B cell (primary cell): ENCODE results near the gene CNOT4. TPM values are rescaled to one million over a fixed set of nuclear protein-coding genes. Genes with fewer than 3 reads are reported as not detected.

Source experiments
- ATAC-seq: fragments of 200-7000 bp; cut with Tn5 transposase; one replicate; pipeline ENCODE4 v1.10.0; 2021; ENCODE audit warnings: low read depth, mild to moderate bottlenecking, moderate number of reproducible peaks, moderate library complexity
- CTCF ChIA-PET: fragments of 350-600 bp; sonication (Branson Sonifier 250); formaldehyde crosslinking; loops from one replicate; lab custom pipeline; 2021; ENCODE audit warnings: antibody characterized with exemption, inconsistent platforms; lab: Charles Lee
- POLR2A ChIA-PET: fragments of 350-600 bp; sonication (Branson Sonifier 250); formaldehyde crosslinking; loops from one replicate; lab custom pipeline; 2021; ENCODE audit warnings: antibody characterized with exemption; lab: Charles Lee
- DNase-seq: peaks from one replicate; pipeline ENCODE4 v3.0.0; 2013
- H2AFZ ChIP-seq: 2 replicates; pipeline ENCODE4 v1.6.1; 2012; ENCODE audit warnings: mild to moderate bottlenecking, low read depth, low read length; ENCODE audit not compliant: insufficient read depth, poor library complexity, severe bottlenecking
- H3K27ac ChIP-seq, 2 donors: 1 replicate in 1 of 2; 2 replicates in 1 of 2; pipeline ENCODE4 v1.5.1; 2012 to 2013; ENCODE audit warnings: low read length in 2 of 2, mild to moderate bottlenecking in 2 of 2, moderate library complexity in 1 of 2
- H3K27me3 ChIP-seq, 4 experiments: fragments of 200-600 bp in 1 of 4; sonication (generic) in 1 of 4; replicated peaks in 1 of 4; 1 replicate in 2 of 4; 2 replicates in 2 of 4; pipeline versions ENCODE4 v1.6.1 to v1.7.0; 2013 to 2016; ENCODE audit warnings: low read length in 3 of 4, mild to moderate bottlenecking in 2 of 4, mixed read lengths in 1 of 4, moderate library complexity in 1 of 4; ENCODE audit not compliant: insufficient read depth in 4 of 4, control insufficient read depth in 3 of 4; ENCODE audit errors: control extremely low read depth in 1 of 4
- H3K36me3 ChIP-seq, 2 experiments: replicated peaks in 1 of 2; 1 replicate in 1 of 2; 2 replicates in 1 of 2; pipeline versions ENCODE4 v1.6.1 to v1.7.1; 2013; ENCODE audit warnings: low read length in 1 of 2; ENCODE audit not compliant: insufficient read depth in 2 of 2, control insufficient read depth in 1 of 2; ENCODE audit errors: control extremely low read depth in 1 of 2, extremely low read depth in 1 of 2
- H3K4me1 ChIP-seq, 2 donors: fragments of 200-600 bp in 1 of 2; sonication (generic) in 1 of 2; 1 replicate in 1 of 2; 2 replicates in 1 of 2; pipeline versions ENCODE4 v1.5.1 to v1.6.1; 2013 to 2017; ENCODE audit warnings: low read length in 2 of 2; ENCODE audit not compliant: control insufficient read depth in 2 of 2, insufficient read depth in 2 of 2
- H3K4me2 ChIP-seq: replicated peaks from 2 replicates; pipeline ENCODE3; 2012; ENCODE audit warnings: mild to moderate bottlenecking, low read depth, low read length; ENCODE audit not compliant: poor library complexity, severe bottlenecking
- H3K4me3 ChIP-seq, 5 experiments: fragments of 200-600 bp in 1 of 5; sonication (generic) in 1 of 5; 1 replicate in 3 of 5; 2 replicates in 2 of 5; pipeline versions ENCODE4 v1.5.1 to v1.7.0; 2011 to 2016; ENCODE audit warnings: low read length in 4 of 5, mild to moderate bottlenecking in 4 of 5, low read depth in 2 of 5, control low read depth in 1 of 5, moderate library complexity in 1 of 5; ENCODE audit not compliant: insufficient read depth in 1 of 5; ENCODE audit errors: control extremely low read depth in 1 of 5, extremely low read depth in 1 of 5
- H3K79me2 ChIP-seq: fragments of 200-600 bp; sonication (generic); one replicate; pipeline ENCODE4 v1.6.0; 2016; ENCODE audit warnings: low read length; ENCODE audit not compliant: control insufficient read depth, insufficient read depth
- H3K9ac ChIP-seq: fragments of 200-600 bp; sonication (generic); 2 replicates; pipeline ENCODE4 v1.6.1; 2017; ENCODE audit warnings: mild to moderate bottlenecking, low read length, moderate library complexity
- H3K9me3 ChIP-seq, 3 donors: one replicate each; pipeline versions ENCODE4 v1.6.1 to v1.7.1; 2013; ENCODE audit warnings: low read length in 2 of 3; ENCODE audit not compliant: control insufficient read depth in 2 of 3, insufficient read depth in 1 of 3; ENCODE audit errors: control extremely low read depth in 1 of 3
- H4K20me1 ChIP-seq: 2 replicates; pipeline ENCODE4 v1.6.0; 2012; ENCODE audit warnings: mild to moderate bottlenecking, low read length; ENCODE audit not compliant: insufficient read depth, control insufficient read depth, poor library complexity, severe bottlenecking
- H3K27ac Mint-ChIP-seq: one replicate; pipeline ENCODE4 v1.8.0; 2021; ENCODE audit warnings: mixed read lengths
- H3K27me3 Mint-ChIP-seq: one replicate; pipeline ENCODE4 v1.8.0; 2021; ENCODE audit warnings: mixed read lengths
- H3K4me1 Mint-ChIP-seq: one replicate; pipeline ENCODE4 v1.8.0; 2021; ENCODE audit warnings: mixed read lengths
- H3K4me3 Mint-ChIP-seq: one replicate; pipeline ENCODE4 v1.8.0; 2021; ENCODE audit warnings: mixed read lengths
- H3K9me3 Mint-ChIP-seq: one replicate; pipeline ENCODE4 v1.8.0; 2022; ENCODE audit warnings: mixed read lengths; ENCODE audit not compliant: insufficient read depth
- CTCF ChIP-seq: fragments of 200-600 bp; IDR thresholded peaks from one replicate; pipeline ENCODE4 v1.8.0; 2022; ENCODE audit warnings: antibody characterized with exemption, mild to moderate bottlenecking
- EZH2 ChIP-seq: IDR thresholded peaks from 2 replicates; pipeline ENCODE4 v1.6.1; 2012; ENCODE audit warnings: borderline replicate concordance, low read depth, mild to moderate bottlenecking, moderate library complexity, low read length; ENCODE audit not compliant: insufficient read depth, poor library complexity, severe bottlenecking
- WGBS: methylation state at CpG from one replicate; pipeline ENCODE4 v1.1.5; 2013; ENCODE audit warnings: missing lambda C conversion rate; ENCODE audit not compliant: insufficient coverage; 5-methylcytosine and 5-hydroxymethylcytosine counted together
- intact Hi-C: fragments of 100-400 bp; cut with micrococcal nuclease; formaldehyde crosslinking; loops from one replicate; pipeline ENCODE4 v1.10.0; 2022
- polyA plus RNA-seq: library from polyadenylated mRNA; depleted of rRNA; stranded (reverse); fragments of >200 nt; gene quantifications from 2 replicates; pipeline ENCODE4 v1.2.3, GENCODE V29; 2012
- total RNA-seq, 2 donors: library from RNA; stranded (reverse); fragments of 120-200 nt in 1 of 2; gene quantifications; 1 replicate in 1 of 2; 2 replicates in 1 of 2; pipeline versions ENCODE4 v1.2.3 to v1.2.4, GENCODE V29; 2013 to 2022

The CNOT4 gene
- total and polyA plus RNA-seq, 2 donors (not counting 1 experiment from before 2014, with no cell fraction given), result 9.8 to 52.1 TPM

GRCh38 chr7:135463908-135464307 is 46.0 kb downstream of the CNOT4 start:
- no peak overlapping the region for H3K27ac Mint-ChIP-seq
- ChIA-PET CTCF (no interaction called here), POLR2A (no interaction called here)
- Histone ChIP-seq H3K9me3 (no peaks in the 10 kb centered on the region), H3K9ac (no peak overlapping the region), H4K20me1 (peaks cover 64% of the 10 kb centered on the region), H3K4me3 (no peak overlapping the region), H3K27ac (no peak overlapping the region), H3K4me2 (no peak overlapping the region), H3K36me3 (no peaks in the 10 kb centered on the region), H3K79me2 (peaks cover 82% of the 10 kb centered on the region), H2AFZ (no peak overlapping the region), H3K27me3 (no peaks in the 10 kb centered on the region), H3K4me1 (peaks cover 5 to 6% of the 10 kb centered on the region in 2 donors)
- peak; percentile 34 for DNase-seq
- no CpG with 5 or more reads among the region's 3 CpGs for WGBS
- intact Hi-C loops, result no loop called here
- peaks cover 4% of the 10 kb centered on the region for H3K9me3 Mint-ChIP-seq
- peak; percentile 31 for ATAC-seq
- H3K4me3 Mint-ChIP-seq, result no peak overlapping the region
- peaks cover 48% of the 10 kb centered on the region for H3K4me1 Mint-ChIP-seq
- no peaks in the 10 kb centered on the region for H3K27me3 Mint-ChIP-seq
- no peak for TF ChIP-seq CTCF
- TF ChIP-seq EZH2, result no peak

- H3K4me1 Mint-ChIP-seq, result peaks cover 56% of the 10 kb centered on the region
- H3K27ac ChIP-seq, result no peak overlapping the region
Observed at GRCh38 chr7:135459951-135460567, 49.8 kb downstream of the CNOT4 start.

More at GRCh38 chr7:135459951-135460567, 49.8 kb downstream of the CNOT4 start:
- H3K9ac ChIP-seq, result no peak overlapping the region
- no peaks in the 10 kb centered on the region for H3K27me3 ChIP-seq
- no peak overlapping the region for H3K4me3 Mint-ChIP-seq
- H3K9me3 ChIP-seq, result no peaks in the 10 kb centered on the region
- peaks cover 93% of the 10 kb centered on the region for H3K79me2 ChIP-seq
- WGBS, result 92% methylated on average over 2 of the region's 4 CpGs
- no peak overlapping the region for H3K4me3 ChIP-seq
- H4K20me1 ChIP-seq, result peaks cover 82% of the 10 kb centered on the region
- no peak overlapping the region for H3K4me2 ChIP-seq
- no peaks in the 10 kb centered on the region for H3K27me3 Mint-ChIP-seq
- TF ChIP-seq EZH2 (no peak), CTCF (no peak)
- ATAC-seq (no peak), DNase-seq (no peak)
- H2AFZ ChIP-seq, result no peak overlapping the region
- H3K27ac Mint-ChIP-seq, result no peak overlapping the region
- H3K9me3 Mint-ChIP-seq, result peaks cover 4% of the 10 kb centered on the region
- ChIA-PET CTCF (no interaction called here), POLR2A (no interaction called here)
- peaks cover 5 to 6% of the 10 kb centered on the region in 2 donors for H3K4me1 ChIP-seq
- no peaks in the 10 kb centered on the region for H3K36me3 ChIP-seq
- intact Hi-C loops, result no loop called here
